Activated naive CD4-positive, alpha-beta T cell treated with anti-CD3 and anti-CD28 coated beads for 36 hours (primary cell): ENCODE data around the gene CAMP. TPM values are rescaled to one million over a fixed set of nuclear protein-coding genes. Genes with fewer than 3 reads are reported as not detected.

Experiments used
- CTCF ChIA-PET: fragments of 350-600 bp; sonication (Branson Sonifier 250); formaldehyde crosslinking; loops from one replicate; lab custom pipeline; 2021; ENCODE audit warnings: antibody characterized with exemption; lab: Charles Lee
- DNase-seq: peaks from one replicate; pipeline ENCODE4 v3.0.0-alpha.2; 2020
- H3K27ac Mint-ChIP-seq: one replicate; pipeline ENCODE4 v1.8.0; 2021; ENCODE audit warnings: mild to moderate bottlenecking, mixed read lengths
- H3K27me3 Mint-ChIP-seq: one replicate; pipeline ENCODE4 v1.8.0; 2021; ENCODE audit warnings: low read depth, mixed read lengths
- H3K36me3 Mint-ChIP-seq: one replicate; pipeline ENCODE4 v1.8.0; 2021; ENCODE audit warnings: low read depth, mixed read lengths
- H3K4me1 Mint-ChIP-seq: one replicate; pipeline ENCODE4 v1.8.0; 2021; ENCODE audit warnings: low read depth, mixed read lengths
- H3K4me3 Mint-ChIP-seq: one replicate; pipeline ENCODE4 v1.8.0; 2021; ENCODE audit warnings: mild to moderate bottlenecking, moderate library complexity, mixed read lengths
- H3K9me3 Mint-ChIP-seq: one replicate; pipeline ENCODE4 v1.8.0; 2021; ENCODE audit warnings: mixed read lengths
- intact Hi-C: fragments of 100-400 bp; cut with micrococcal nuclease; formaldehyde crosslinking; loops from one replicate; pipeline ENCODE4 v1.15.1; 2023
- total RNA-seq, 2 experiments: library from RNA; stranded (reverse); gene quantifications; one replicate each; pipeline ENCODE4 v1.2.3, GENCODE V29; 2021

CAMP gene
- total RNA-seq, 2 experiments from 2014 or later, result not detected

- no peaks in the 10 kb centered on the region for H3K4me1 Mint-ChIP-seq
- no peaks in the 10 kb centered on the region for H3K36me3 Mint-ChIP-seq
- intact Hi-C loops, result no loop called here
- no peaks in the 10 kb centered on the region for H3K27me3 Mint-ChIP-seq
- H3K4me3 Mint-ChIP-seq, result no peak overlapping the region
- H3K9me3 Mint-ChIP-seq, result no peaks in the 10 kb centered on the region
- no peak for DNase-seq
- no peak overlapping the region for H3K27ac Mint-ChIP-seq
- CTCF ChIA-PET, result no interaction called here
These were observed 7.4 kb upstream of the CAMP start for GRCh38 chr3:48215876-48216275.

DNA sequence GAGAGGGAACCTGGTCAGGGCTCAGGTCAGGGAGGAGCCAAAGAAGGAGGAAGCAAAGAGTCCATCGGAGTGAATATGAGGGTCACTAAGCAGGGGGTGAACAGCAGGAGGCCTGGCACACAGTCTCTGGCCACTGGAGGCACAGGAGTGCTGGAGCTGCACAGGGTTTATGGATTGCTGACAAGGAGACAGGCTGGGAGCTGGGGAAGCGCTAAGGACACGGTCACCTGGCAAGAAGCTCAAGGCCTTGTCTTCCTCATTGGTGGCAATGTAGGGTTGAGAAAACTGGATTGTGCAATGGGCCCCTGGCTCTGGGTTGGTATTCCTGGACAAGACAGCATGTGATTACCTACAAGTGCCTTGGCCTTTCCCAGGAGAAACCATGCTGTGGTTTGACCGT lies 5.8 kb upstream of the CAMP start:
- Mint-ChIP-seq H3K27ac (no peak overlapping the region), H3K9me3 (no peaks in the 10 kb centered on the region), H3K36me3 (no peaks in the 10 kb centered on the region), H3K4me3 (no peak overlapping the region), H3K27me3 (no peaks in the 10 kb centered on the region), H3K4me1 (no peaks in the 10 kb centered on the region)
- no peak for DNase-seq
- CTCF ChIA-PET, result no interaction called here
- intact Hi-C loops, result no loop called here

GRCh38 chr3:48218537-48218936 lies 4.8 kb upstream of the CAMP start:
- no peak overlapping the region for H3K4me3 Mint-ChIP-seq
- CTCF ChIA-PET, result no interaction called here
- H3K27me3 Mint-ChIP-seq, result no peaks in the 10 kb centered on the region
- DNase-seq, result no peak
- intact Hi-C loops, result no loop called here
- H3K4me1 Mint-ChIP-seq, result no peaks in the 10 kb centered on the region
- H3K9me3 Mint-ChIP-seq, result no peaks in the 10 kb centered on the region
- no peak overlapping the region for H3K27ac Mint-ChIP-seq
- H3K36me3 Mint-ChIP-seq, result no peaks in the 10 kb centered on the region

GRCh38 chr3:48219543-48219942 lies 3.8 kb upstream of the CAMP start:
- H3K27me3 Mint-ChIP-seq, result no peaks in the 10 kb centered on the region
- intact Hi-C loops, result no loop called here
- no peak overlapping the region for H3K27ac Mint-ChIP-seq
- H3K36me3 Mint-ChIP-seq, result no peaks in the 10 kb centered on the region
- no peaks in the 10 kb centered on the region for H3K9me3 Mint-ChIP-seq
- H3K4me3 Mint-ChIP-seq, result no peak overlapping the region
- CTCF ChIA-PET, result interaction anchor here (0.6 kb wide), 1 partner anchor 12 kb away, joined by 6 read pairs; no protein-coding TSS in a partner anchor
- no peak for DNase-seq
- no peaks in the 10 kb centered on the region for H3K4me1 Mint-ChIP-seq

DNA sequence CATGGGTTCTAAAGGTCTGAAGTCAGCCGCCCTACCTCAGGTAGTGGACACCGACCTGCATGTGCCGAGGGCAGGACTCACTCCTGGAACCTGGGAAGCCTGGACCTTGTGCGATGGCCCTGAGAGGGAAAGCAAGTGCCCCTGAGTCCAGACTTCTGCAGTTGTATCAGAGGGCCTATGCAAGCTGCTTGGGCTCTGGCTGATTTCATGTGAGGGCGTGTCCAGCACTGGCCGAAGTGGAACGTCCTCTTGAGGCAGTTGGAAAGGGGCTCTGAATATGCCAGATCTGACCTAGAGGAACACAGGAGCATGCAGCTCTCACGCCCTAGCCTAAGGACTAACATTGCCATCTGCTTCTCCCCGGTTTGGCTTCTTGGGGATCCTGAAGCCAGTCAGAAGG lies 2.5 kb upstream of the CAMP start:
- Mint-ChIP-seq H3K4me3 (no peak overlapping the region), H3K27ac (no peak overlapping the region), H3K36me3 (no peaks in the 10 kb centered on the region), H3K27me3 (no peaks in the 10 kb centered on the region), H3K4me1 (no peaks in the 10 kb centered on the region), H3K9me3 (no peaks in the 10 kb centered on the region)
- CTCF ChIA-PET, result no interaction called here
- no peak for DNase-seq
- intact Hi-C loops, result no loop called here

DNA sequence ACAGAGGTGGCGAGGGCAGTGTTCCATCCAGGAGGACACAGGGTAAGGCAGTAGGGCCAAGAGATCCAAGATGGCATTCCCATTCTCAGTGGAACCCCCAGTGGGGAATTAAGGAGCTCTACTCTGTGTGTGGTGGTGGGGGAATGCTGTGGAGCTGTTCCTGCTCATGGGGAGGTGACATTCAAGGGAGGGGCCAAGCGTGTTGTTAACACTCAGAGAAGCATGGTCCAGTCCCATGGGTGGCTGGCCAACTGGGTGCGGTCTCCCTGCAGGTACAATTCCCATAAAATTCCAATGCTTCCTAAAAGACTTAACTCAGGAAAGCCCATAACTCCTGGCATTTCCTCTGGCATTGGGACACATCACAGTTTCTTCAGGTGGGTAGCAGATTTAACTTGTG lies 2.3 kb downstream of the CAMP start:
- Mint-ChIP-seq H3K4me3 (no peak overlapping the region), H3K27me3 (no peaks in the 10 kb centered on the region), H3K4me1 (peaks cover 4% of the 10 kb centered on the region), H3K9me3 (no peaks in the 10 kb centered on the region), H3K36me3 (no peaks in the 10 kb centered on the region), H3K27ac (no peak overlapping the region)
- intact Hi-C loops, result no loop called here
- CTCF ChIA-PET, result interaction anchor here (0.6 to 1.4 kb wide), 2 partner anchors 31 to 322 kb away, joined by 3 to 4 read pairs; no protein-coding TSS in a partner anchor
- no peak for DNase-seq

GRCh38 chr3:48226939-48227338 lies 3.6 kb downstream of the CAMP start:
- CTCF ChIA-PET, result interaction anchor here (1.4 kb wide), 1 partner anchor 32 kb away, joined by 4 read pairs; no protein-coding TSS in a partner anchor

GRCh38 chr3:48232232-48232631 lies 8.9 kb downstream of the CAMP start:
- Mint-ChIP-seq H3K27ac (no peak overlapping the region), H3K27me3 (no peaks in the 10 kb centered on the region), H3K4me1 (peaks cover 1% of the 10 kb centered on the region), H3K9me3 (no peaks in the 10 kb centered on the region), H3K36me3 (no peaks in the 10 kb centered on the region), H3K4me3 (no peak overlapping the region)
- CTCF ChIA-PET, result interaction anchor here (0.6 to 5.4 kb wide), 6 partner anchors 8 to 327 kb away, joined by 3 to 34 read pairs (median 4); no protein-coding TSS in a partner anchor
- intact Hi-C loops, result loop anchor here (1.0 to 2.0 kb wide), 3 partner anchors 37 to 325 kb away; partner anchors contain the start of gene PFKFB4
- no peak for DNase-seq

More at GRCh38 chr3:48226939-48227338, 3.6 kb downstream of the CAMP start:
- no peak overlapping the region for H3K27ac Mint-ChIP-seq
- H3K4me3 Mint-ChIP-seq, result no peak overlapping the region
- no peaks in the 10 kb centered on the region for H3K9me3 Mint-ChIP-seq
- intact Hi-C loops, result no loop called here
- H3K4me1 Mint-ChIP-seq, result peaks cover 4% of the 10 kb centered on the region
- H3K36me3 Mint-ChIP-seq, result no peaks in the 10 kb centered on the region
- DNase-seq, result no peak
- no peaks in the 10 kb centered on the region for H3K27me3 Mint-ChIP-seq

GRCh38 chr3:48232734-48233133 lies 9.4 kb downstream of the CAMP start:
- H3K36me3 Mint-ChIP-seq, result no peaks in the 10 kb centered on the region
- H3K9me3 Mint-ChIP-seq, result no peaks in the 10 kb centered on the region
- DNase-seq, result peak; percentile 74
- CTCF ChIA-PET, result interaction anchor here (0.6 to 5.4 kb wide), 4 partner anchors 9 to 326 kb away, joined by 3 to 34 read pairs (median 6); no protein-coding TSS in a partner anchor
- no peaks in the 10 kb centered on the region for H3K4me1 Mint-ChIP-seq
- H3K4me3 Mint-ChIP-seq, result no peak overlapping the region
- intact Hi-C loops, result loop anchor here (1.0 to 2.0 kb wide), 3 partner anchors 36 to 324 kb away; partner anchors contain the start of gene PFKFB4
- H3K27me3 Mint-ChIP-seq, result no peaks in the 10 kb centered on the region
- no peak overlapping the region for H3K27ac Mint-ChIP-seq

DNA sequence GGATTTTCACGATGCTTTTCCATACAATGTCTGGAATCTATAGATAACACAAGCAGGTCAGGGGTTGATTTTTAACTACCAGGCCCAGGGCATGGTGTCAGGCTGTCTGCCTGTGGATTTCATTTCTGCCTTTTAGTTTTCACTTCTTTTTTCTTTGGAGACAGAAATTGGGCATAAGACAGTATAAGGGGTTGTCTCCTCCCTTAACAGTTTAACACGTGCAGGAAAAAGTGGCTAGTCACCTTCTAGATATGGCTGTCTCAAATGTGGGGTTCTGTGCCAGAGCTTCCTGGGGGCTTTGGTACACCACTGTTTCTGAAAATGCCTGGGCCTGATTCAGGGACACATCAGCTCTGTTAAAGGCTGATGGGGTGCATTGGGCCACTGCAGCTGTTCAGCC lies 10.2 kb downstream of the CAMP start:
- CTCF ChIA-PET, result interaction anchor here (0.7 to 5.4 kb wide), 4 partner anchors 38 to 450 kb away, joined by 3 to 34 read pairs (median 3); no protein-coding TSS in a partner anchor
- intact Hi-C loops, result loop anchor here (2.0 kb wide), 2 partner anchors 35 to 323 kb away; partner anchors contain the start of gene PFKFB4
- DNase-seq, result no peak
- H3K4me1 Mint-ChIP-seq, result no peaks in the 10 kb centered on the region
- H3K27ac Mint-ChIP-seq, result no peak overlapping the region
- H3K36me3 Mint-ChIP-seq, result no peaks in the 10 kb centered on the region
- H3K27me3 Mint-ChIP-seq, result no peaks in the 10 kb centered on the region
- H3K4me3 Mint-ChIP-seq, result no peak overlapping the region
- no peaks in the 10 kb centered on the region for H3K9me3 Mint-ChIP-seq

GRCh38 chr3:48236531-48236930 lies 13.2 kb downstream of the CAMP start:
- H3K36me3 Mint-ChIP-seq, result no peaks in the 10 kb centered on the region
- intact Hi-C loops, result no loop called here
- no peak overlapping the region for H3K27ac Mint-ChIP-seq
- H3K9me3 Mint-ChIP-seq, result no peaks in the 10 kb centered on the region
- H3K27me3 Mint-ChIP-seq, result no peaks in the 10 kb centered on the region
- CTCF ChIA-PET, result interaction anchor here (0.5 to 2.6 kb wide), 2 partner anchors 200 to 386 kb away, joined by 4 to 9 read pairs; no protein-coding TSS in a partner anchor
- H3K4me3 Mint-ChIP-seq, result no peak overlapping the region
- peaks cover 6% of the 10 kb centered on the region for H3K4me1 Mint-ChIP-seq
- no peak for DNase-seq

- CTCF ChIA-PET, result interaction anchor here (2.6 kb wide), 1 partner anchor 198 kb away, joined by 9 read pairs; no protein-coding TSS in a partner anchor
- intact Hi-C loops, result no loop called here
- H3K27ac Mint-ChIP-seq, result no peak overlapping the region
- H3K4me1 Mint-ChIP-seq, result peaks cover 17% of the 10 kb centered on the region
- no peaks in the 10 kb centered on the region for H3K27me3 Mint-ChIP-seq
- H3K9me3 Mint-ChIP-seq, result no peaks in the 10 kb centered on the region
- DNase-seq, result no peak
- no peaks in the 10 kb centered on the region for H3K36me3 Mint-ChIP-seq
- H3K4me3 Mint-ChIP-seq, result no peak overlapping the region
These were observed 15.3 kb downstream of the CAMP start for GRCh38 chr3:48238531-48239085.
